Tongue (tissue), 2 donors: ENCODE measurements around the gene DDX53. TPM values are rescaled to one million over a fixed set of nuclear protein-coding genes. Genes with fewer than 3 reads are reported as not detected.

ENCODE experiments used
- DNase-seq: peaks from one replicate; pipeline ENCODE4 v3.0.0-alpha.2; 2015
- total RNA-seq: library from RNA; depleted of rRNA; stranded (reverse); fragments of >200 nt; gene quantifications from one replicate; pipeline ENCODE4 v1.2.3, GENCODE V29; 2014

DDX53 gene
- total RNA-seq, 1 donor from 2014 or later, result not detected

GRCh38 chrX:23052324-23052723 lies 52.6 kb downstream of the DDX53 start:
- DNase-seq, result no peak
